ENCODE results near the gene DYNLRB1. TPM values are rescaled to one million over a fixed set of nuclear protein-coding genes. Genes with fewer than 3 reads are reported as not detected.

The DYNLRB1 gene
- total and polyA plus RNA-seq, 2 of the 13 experiments (the other 11 are each of a cell fraction or from before 2014, with no cell fraction given), result 140 to 244 TPM

GRCh38 chr20:34512266-34512954 is 3.8 kb upstream of the DYNLRB1 start (continued):
- no peak for TF ChIP-seq AGO1 (IDR thresholded peaks at IDR 0.05; ENCODE audit: low read depth, low read length, poor library complexity, severe bottlenecking)
- no peak for TF ChIP-seq CEBPB (IDR thresholded peaks at IDR 0.05; ENCODE audit: borderline replicate concordance, low read depth, low read length)
- TF ChIP-seq SRSF1 (optimal IDR thresholded peaks at IDR 0.05; ENCODE audit: low read depth, low read length), result no peak
- TF ChIP-seq ZFP37 (CRISPR knock-in tag; IDR thresholded peaks at IDR 0.05; ENCODE audit: borderline replicate concordance), result no peak
- TF ChIP-seq POLR2G (IDR thresholded peaks at IDR 0.05; ENCODE audit: low read depth, low read length), result peak; percentile 11; the same call in 1 of the 2 replicates
- TF ChIP-seq, protein P1, sequence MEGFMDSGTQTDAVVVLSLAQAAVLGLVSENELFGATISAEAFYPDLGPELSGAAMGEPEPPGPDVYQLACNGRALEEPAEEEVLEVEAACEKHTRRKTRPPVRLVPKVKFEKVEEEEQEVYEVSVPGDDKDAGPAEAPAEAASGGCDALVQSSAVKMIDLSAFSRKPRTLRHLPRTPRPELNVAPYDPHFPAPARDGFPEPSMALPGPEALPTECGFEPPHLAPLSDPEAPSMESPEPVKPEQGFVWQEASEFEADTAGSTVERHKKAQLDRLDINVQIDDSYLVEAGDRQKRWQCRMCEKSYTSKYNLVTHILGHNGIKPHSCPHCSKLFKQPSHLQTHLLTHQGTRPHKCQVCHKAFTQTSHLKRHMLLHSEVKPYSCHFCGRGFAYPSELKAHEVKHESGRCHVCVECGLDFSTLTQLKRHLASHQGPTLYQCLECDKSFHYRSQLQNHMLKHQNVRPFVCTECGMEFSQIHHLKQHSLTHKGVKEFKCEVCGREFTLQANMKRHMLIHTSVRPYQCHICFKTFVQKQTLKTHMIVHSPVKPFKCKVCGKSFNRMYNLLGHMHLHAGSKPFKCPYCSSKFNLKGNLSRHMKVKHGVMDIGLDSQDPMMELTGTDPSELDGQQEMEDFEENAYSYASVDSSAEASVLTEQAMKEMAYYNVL (CRISPR knock-in tag; IDR thresholded peaks at IDR 0.05; ENCODE audit: borderline replicate concordance), result 0 out of 2 replicates have a peak, but pooled peaks have one; percentile 30
- no peak for TF ChIP-seq ZNF414 (CRISPR knock-in tag; IDR thresholded peaks at IDR 0.05)
- TF ChIP-seq MXD1 (CRISPR knock-in tag; IDR thresholded peaks at IDR 0.05), result no peak
- no peak for TF ChIP-seq ZNF251 (CRISPR knock-in tag; IDR thresholded peaks at IDR 0.05)
- no peak for TF ChIP-seq ZBTB40 (IDR thresholded peaks at IDR 0.05)
- TF ChIP-seq ZBTB40 (CRISPR knock-in tag; IDR thresholded peaks at IDR 0.05), result no peak

All from HepG2 (cell line).